Measurements from ENCODE around the gene ZDHHC14.

DNA sequence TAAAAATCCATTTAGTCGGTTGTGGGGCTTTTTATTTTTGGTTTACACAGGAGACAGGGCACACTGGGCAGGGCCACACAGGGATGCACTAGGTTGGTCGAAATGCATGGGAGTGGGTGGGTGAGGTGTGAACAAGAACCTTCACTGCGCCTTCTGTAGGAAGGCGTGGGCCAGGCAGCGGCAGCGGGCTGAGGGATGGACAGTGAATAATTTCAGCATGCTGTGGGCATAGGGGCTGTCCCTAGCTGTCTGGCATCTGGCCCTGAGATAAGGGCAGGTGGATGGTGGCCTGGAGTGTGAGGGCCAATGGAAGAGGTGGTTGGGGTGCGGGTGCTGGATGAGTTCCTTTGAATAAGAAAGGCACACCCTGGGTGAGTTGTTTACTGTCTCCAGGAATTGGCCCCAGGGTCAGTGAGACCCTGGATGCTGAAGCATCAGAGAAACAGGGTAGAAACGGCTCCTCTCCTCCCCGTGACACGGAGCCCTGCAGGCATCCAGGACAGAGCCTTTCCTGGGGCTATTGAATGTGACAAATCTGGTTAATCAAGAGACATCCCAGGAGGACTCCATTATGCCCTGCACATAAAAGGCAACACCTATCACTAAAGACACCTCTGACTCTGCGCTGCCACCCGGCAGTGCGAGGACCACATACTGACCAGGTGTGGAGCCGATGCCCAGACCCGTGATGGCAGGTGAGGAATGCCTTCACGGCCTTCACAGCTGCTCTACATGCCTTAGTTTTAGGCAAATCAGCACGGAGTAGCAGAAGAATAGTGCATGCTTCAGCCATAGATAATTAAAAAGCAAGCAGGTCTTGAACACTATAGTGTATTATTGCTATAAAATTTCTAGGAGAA lies 319.0 kb downstream of the ZDHHC14 start:
- TF ChIP-seq CTCF (IDR thresholded peaks at IDR 0.05; ENCODE audit: low read depth, low read length, poor library complexity, severe bottlenecking) = no peak
- TF ChIP-seq EZH2phosphoT487 (IDR thresholded peaks at IDR 0.05; ENCODE audit: borderline replicate concordance, low read length) = no peak
